Ureter (tissue), 1 donor: ENCODE measurements around the gene SLC24A4. TPM values are rescaled to one million over a fixed set of nuclear protein-coding genes. Genes with fewer than 3 reads are reported as not detected.

Source experiments
- DNase-seq: peaks from one replicate; pipeline ENCODE4 v3.0.0-alpha.2; 2020; ENCODE audit warnings: low spot score
- total RNA-seq: library from RNA; stranded (reverse); gene quantifications from one replicate; pipeline ENCODE4 v1.2.4, GENCODE V29; 2023
- donor health status: DM: yes; HTN: yes; CAD: no.

SLC24A4 gene
- total RNA-seq, 1 donor from 2014 or later = 0.75 TPM

DNA sequence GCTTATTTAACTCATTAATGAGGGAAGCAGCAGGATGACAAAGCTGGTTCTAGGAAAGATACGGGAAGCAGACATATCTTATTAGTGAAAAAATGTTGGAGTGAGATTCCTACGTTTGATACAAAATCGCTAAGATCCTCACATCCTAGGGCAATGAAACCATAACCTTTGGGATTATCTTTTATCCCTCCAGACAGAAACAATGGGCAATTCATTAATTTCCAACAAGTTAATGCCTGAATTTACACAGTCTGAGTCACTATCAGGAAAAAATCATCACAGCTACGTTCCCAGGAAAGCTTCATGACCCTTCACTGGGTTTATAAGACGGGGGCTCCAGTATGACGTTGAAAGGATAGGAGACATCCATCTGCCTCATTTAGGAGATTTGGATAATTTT, 45.0 kb downstream of the SLC24A4 start:
- DNase-seq = no peak

DNA sequence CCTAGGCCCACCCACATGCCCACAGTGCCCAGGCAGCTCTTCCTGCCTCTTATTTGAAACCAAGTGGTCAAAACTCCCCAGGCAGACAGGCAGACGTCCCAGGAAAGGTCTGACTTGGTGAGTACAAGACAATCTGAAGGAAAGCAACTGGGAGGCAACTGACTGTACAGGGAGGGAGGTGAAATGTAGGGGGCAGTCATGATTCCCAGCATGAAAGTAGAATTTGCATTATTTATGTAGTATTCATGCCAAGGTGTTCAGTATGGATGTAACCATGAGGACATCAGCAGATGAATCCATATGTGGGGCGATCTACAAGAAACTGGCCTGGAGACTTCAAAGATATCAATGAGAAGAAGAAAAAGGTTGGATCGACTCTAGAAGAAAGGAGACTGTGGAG, 46.1 kb downstream of the SLC24A4 start:
- DNase-seq = no peak

DNA sequence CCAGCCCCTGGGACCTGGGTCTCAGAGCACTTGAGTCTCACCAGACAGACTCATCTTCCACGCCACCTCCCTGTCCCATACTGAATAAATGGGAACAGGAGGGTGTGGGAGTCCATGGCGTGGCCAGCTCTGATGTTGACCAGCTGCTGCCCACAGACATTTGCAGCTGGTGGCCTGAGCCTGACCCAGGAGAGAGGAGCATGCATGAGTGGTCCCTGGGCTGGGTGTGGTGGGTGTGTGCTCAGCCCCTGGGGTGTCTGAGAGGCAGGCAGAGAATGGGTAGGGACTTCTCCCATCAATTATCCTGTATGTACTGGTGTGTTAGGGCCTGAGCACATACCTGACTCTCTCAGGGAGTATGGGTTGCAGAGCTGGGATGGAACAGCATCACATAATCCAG, 49.3 kb downstream of the SLC24A4 start:
- no peak for DNase-seq

DNA sequence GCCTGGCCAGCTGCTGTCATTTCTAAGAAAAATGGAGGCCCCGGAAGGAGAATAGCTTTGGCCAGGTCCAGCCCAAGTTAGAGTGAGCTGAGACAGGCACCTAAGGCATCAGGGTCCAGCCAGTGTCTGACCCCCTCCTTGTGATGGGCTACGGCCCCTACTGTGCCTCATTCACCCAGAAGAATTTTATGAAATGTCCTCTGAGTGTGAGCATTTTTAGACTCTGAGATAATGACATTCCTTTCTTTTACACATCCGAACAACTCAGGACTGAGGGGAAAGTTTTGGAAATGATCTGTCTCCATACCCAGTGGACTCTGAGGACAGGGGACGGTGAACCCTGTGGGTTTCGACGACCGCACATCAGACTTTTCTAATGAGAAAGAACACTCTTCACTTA, 50.4 kb downstream of the SLC24A4 start:
- no peak for DNase-seq

DNA sequence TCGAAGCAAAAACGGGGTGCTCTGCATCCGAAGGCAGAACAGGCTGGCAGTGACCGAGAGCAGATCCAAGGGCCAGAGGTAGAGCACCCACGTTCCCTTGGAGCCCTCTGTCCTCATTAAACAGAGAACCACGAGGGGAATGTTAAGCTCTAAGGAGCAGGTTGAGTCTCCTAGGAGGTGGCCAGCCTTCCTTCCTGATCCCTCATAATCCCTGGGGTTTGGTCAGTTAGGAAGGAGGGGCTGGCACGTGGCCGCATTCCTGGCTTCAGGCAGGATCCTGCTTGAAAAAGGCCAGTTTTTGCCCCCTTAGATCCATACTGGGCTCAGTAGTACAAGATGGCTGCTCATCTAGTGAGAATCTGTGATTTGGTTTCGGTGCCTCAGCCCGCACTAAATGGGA, 57.2 kb downstream of the SLC24A4 start:
- no peak for DNase-seq

DNA sequence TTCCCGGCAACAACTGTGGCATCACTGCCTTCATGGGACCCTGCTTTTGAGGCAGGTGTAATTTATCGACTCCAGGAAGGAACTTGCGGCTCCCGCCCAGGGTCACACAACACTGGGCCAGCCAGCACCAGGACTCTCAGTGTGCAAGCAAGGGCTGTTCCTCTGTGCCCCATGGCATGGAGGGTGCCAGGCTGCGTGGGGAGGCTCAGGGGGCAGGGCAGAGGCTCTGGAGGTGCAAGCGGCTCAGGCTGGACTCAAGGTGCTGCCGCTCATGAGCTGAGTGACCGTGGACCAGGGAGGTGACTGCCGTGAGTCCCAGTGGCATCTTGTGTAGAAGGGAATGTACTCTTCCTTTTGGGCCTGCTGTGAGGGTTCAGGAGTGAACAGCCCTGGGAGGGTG, 57.6 kb downstream of the SLC24A4 start:
- no peak for DNase-seq

DNA sequence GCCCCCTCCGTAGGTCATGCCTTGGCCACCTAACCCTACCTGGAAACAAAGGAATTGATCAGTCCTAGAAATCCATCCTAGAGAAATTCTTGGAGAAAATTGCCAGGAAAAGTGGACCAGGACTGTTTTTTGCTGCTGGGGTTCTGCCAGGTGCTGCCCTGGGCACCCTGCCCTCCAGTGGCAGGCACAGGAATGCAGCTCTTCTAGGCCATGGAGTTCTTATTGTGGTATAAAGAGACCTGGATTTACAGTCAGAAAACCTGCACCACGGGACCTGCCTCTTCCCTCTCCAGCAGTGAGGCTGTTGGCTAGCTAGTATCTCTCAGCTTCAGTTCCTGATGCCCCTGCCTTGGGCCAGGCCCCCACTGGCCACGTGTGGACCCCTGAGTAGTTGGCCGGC, 59.7 kb downstream of the SLC24A4 start:
- no peak for DNase-seq

DNA sequence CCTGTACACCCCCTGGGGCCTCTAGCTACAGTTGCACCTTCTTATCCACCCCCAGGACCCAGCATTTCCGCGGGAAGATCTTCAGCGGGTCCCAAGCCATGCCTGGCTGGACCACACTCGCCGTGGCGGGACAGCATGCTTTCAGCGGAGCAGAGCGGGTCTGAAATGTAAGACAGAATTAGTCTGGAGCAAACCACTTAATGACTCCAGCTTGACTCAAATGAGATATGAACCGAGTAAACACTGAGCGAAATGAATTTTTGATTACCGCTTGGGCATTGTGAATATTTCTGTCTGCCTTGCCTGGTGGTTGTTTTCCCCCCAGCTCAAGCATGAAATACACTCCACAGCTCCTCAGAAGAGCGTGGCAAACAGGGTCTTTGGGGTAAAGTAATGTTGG, 60.8 kb downstream of the SLC24A4 start:
- no peak for DNase-seq

DNA sequence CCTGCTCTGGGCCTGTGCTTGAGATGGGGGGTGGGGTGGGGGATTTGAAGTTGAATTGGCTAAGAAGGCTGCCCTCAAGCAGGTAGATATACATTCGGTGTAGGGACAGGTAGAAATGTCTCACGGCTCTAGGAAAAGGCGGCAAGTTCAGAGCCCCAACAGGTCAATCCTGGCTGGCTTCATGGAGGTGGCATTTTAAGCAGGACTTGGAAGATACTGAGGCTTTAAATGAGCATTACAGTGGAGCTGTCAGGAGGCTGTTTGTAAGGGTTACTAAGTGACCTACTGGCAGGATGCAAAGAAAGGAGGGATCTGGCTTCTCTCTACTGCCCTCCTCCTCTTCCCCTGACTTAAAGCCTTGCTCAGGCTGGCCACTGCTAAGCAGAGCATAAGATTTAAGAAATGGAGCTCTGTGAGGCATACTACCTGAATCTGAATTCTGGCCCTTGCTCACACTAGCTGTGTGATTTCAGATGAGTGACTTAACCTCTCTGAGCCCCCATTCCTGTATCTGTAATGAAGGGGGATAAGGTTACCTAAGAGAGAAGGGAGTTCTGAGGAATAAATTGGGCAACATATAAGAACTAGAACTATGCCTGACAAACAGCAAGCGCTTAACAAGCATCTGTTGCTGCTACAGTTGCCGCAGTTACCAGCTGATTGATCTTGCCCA, 61.6 kb downstream of the SLC24A4 start:
- no peak for DNase-seq

DNA sequence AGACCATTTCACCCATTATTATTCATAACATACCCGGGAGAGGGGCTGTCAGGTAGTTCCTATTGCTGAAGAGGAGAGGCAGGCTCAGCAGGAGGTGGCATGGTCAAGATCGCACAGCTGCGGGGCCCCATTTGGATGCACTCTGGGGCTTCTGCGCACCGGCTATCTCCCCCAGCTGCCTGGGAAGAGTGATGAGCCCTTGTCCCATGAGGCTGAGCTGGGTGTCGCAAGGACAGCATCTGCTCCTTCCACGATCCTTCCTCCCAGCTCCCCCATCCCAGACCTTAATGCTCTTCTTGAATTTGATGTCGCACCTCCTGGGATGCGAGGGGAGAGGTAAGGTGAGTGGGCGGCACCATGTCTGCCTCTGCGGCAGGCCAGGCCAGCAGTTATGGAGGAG, 62.6 kb downstream of the SLC24A4 start:
- DNase-seq = no peak

DNA sequence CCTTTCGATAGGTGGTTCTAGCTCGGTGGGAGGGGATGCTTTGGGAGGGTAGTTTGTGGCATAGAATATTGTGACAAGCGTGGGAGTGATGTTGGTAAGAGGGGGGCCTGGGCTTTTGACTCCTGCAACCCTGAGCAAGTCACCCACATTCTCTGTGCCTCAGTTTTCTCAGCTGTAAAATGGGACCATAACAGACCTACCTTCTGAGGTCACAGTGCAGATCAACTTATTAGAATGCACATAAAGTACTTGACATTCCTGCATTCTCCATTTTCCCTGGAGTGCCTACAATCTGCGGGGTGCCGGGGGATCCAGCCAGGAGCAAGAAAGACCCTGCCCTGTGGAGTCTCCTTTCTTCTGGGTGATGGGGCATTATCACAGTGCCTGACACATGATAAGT, 63.2 kb downstream of the SLC24A4 start:
- no peak for DNase-seq

DNA sequence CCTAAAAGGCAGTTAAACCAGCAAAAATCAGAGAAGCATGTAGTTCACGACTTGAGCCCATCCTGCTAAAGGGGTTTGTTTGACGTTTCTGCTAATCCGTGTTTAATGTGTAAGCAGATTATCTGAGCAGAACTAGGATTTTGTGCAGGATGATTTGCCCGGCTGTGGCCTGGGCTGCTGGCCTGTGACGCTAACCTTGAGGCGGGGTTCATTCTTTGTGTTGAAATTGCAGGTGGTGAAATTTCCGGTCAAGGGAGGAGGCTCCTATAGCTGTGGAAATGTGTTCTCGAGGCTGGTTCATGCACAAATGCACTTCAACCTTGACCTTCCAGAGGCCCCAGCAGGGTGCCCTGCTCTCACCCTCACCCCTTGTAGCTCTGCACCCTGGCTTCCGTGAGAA, 63.7 kb downstream of the SLC24A4 start:
- no peak for DNase-seq

DNA sequence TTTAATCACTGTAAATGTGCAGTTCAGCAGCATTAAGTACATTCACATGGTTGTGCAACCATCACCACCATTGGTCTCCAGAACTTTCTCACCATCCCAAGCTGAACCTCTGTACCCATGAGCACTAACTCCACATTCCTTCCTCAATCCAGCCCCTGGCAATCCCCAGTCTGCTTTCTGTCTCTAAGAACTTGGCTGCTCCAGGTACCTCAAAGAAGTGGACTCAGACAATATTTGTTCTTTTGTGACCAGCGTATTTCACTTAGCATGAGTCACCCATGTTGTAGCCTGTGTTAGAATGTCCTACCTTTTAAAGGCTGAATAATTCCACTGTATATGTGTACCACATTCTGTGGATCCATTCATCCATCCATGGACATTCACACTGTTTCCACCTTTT, 64.6 kb downstream of the SLC24A4 start:
- DNase-seq = no peak

DNA sequence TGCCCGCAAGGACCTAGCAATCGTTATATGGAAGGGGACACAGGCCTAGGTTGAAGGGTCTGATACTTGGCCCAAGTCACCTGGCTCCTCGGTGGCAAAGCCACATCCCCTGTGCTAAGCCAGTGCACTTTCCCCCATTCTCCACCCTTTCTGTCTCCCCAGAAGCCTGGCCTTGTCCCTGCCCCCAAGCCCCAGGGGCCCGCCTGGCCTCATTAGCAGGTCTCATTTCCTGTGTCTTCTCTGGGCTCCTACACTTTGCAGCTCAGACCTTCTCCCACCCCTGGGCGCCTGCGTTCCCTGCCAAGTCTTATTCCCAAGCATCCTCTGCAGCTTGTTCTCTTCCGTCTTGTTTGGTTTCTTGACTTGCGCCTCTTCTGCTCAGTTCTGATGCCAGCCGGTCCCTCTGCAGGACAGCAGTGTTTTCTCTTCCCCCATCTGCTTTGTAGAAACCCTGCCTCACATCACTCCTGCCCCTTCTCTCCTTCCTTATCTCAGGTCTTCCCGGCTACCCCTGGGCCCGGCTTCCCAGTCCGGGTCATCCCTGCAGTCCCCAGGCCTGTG, 66.7 kb downstream of the SLC24A4 start:
- DNase-seq = no peak

DNA sequence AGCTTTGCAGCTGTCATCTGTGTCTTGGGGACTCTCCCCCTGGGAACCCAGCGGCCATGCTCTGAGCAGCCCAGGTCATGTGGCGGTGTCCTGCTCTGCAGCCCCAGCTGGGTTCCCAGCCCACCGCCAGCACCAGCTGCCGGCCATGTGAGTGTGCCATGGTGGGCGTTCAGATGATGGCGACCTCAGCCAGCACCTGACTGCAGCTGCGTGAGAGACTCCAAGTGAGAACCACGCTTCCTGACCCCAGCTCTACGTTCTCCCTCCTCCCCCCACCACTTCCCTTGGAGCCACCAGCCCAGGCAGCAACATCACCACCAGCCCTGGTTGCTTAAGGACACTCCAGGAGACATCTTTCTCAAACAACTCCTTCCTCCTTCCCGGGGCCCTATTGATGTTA, 68.8 kb downstream of the SLC24A4 start:
- DNase-seq = no peak

DNA sequence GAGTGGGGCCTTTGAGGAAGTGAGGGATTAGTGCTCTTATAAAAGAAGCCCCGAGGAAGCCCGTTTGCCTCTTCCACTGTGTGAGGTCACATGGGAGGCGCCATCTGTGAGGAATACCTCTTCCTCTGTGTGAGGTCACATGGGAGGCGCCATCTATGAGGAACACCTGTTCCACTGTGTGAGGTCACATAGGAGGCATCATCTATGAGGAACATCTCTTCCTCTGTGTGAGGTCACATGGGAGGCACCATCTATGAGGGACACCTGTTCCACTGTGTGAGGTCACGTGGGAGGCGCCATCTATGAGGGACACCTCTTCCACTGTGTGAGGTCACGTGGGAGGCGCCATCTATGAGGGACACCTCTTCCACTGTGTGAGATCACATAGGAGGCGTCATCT, 69.7 kb downstream of the SLC24A4 start:
- DNase-seq = no peak

DNA sequence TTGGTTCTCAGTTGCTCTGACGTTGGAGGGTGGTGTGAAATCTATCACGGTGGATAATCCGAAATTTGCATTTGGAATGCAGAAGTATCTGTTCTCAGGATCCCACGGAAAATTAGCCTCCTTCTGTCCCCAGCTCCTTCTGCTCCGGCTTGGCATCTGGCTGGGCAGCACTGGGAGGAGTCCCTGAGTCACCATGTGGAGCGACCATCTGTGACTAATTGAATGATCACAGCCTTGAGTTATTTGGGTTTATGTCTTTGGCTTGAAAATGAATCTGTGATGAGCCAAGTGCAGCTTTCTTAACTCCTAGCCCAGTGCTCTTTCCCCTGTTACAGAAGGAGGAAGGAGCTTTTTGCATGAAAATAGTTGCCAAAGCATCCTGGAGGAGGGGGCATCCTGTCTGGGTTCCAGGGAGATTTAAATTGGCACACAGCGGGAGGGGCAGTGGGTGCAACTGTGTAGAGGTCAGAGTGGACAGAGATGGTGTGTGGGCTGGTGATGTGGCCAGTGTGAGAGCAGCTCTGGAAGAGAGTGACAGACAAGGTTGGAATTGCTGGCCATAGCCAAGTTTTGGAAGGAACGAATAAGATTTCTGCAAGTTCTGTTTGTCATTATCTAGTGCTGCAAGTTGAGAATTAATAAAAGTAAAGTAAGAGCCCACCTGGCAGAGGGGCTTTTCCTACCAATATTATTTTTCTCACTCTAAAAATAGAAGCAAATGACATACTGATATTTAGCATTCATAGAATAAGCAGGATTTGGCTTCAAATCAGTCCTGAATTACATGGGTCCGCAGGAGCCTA, 74.4 kb downstream of the SLC24A4 start:
- DNase-seq = no peak

DNA sequence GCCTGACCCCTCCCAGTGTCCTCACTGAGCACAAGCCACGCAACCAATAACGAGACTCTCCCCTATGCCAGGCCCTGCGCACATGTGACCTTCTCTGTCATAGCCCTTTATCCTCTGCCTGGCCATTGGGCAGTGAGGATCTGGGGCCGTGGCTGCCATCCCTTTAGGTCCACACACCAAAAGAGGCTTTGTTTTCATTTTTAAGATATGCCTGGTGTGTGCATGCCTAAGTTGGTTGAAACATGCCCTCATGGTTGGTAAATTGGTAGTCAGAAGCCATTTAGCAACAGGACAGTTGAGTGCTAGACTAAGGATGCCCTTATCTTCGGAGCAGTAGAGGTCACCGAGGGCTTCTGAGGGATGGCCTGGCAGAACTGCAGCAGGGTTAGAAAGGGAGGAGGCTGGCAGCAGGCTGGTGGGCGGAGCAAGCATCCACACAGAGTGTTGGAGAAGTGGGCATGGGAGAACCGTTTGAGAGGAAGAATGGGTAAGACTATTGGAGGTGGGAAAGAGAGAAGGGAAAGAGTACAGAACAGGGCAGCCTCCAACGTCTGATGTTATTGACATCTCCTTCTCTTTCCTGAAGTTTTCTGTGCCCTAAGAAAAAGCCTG, 75.1 kb downstream of the SLC24A4 start:
- no peak for DNase-seq

DNA sequence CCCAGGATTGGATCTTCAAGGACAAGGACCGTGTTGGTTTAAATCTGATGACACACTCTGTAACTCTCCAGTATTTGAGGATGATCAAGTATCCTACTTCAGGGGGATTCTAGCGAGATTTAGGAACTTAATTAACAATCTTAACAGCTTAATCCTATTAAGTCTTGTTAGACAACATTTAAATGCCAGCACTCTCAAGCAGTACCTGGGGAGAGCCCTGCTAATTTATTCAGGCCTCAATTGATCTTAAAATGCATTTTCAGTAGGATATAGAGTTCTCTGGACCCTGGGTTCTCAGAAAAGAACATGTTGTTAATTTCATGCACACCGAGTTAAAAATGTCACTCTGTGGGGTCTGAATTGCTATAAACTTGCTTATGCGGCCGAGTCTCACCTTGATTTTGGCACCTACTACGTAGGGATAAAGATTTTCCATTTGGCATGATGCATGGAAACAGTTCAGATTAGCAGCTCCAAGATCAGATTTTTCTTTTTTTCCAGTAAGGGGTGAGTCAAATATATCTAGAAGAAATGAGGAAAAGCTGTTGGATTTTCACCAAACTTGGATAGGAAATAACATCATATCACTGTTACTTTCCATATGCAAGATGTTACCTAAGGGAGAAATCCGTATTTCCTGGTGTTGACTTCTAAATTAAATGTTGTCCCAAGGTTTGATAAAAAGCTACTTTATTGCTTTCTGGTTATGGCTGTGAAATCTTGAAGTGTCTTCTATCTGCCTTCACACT, 76.1 kb downstream of the SLC24A4 start:
- DNase-seq = no peak

DNA sequence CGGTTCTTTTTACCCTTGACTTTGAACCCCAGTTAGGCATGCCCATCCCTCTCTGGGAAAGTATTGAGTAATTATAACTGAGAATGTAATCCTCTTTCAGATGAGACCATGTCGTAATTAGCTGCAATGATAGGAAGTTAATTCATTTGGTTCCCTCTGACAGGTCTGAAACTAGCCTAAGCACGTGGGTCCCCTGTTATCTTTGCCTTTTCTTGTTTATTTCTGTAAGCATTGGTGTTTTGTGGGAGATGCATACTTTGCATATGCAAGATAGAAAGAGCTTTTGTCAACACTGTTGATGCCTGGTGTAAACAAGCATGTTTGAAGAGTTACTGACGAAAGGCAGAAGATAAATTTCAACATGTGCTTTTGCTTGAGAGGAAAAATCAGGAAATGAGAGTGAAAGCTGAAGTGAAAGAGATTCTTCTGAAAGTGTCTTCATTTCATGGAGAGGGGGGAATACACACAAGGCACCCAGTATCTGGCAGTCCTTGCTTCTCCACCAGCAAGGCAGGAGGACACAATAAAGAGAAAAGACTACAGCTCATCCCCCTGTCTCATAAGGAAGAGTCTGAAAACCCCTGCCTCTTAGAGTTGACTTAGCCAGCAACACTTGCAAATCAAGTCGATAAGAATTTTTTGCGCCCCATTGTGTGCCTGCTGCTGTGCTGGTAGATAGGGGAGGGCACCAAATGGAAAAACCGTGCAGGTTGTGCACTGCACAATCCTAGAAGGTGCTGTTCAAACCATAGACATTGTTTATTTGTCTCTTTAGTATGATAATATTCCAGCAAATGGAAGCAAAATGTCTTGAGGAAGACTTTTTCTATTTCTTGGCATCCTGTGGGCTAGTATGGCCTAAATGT, 77.8 kb downstream of the SLC24A4 start:
- no peak for DNase-seq

DNA sequence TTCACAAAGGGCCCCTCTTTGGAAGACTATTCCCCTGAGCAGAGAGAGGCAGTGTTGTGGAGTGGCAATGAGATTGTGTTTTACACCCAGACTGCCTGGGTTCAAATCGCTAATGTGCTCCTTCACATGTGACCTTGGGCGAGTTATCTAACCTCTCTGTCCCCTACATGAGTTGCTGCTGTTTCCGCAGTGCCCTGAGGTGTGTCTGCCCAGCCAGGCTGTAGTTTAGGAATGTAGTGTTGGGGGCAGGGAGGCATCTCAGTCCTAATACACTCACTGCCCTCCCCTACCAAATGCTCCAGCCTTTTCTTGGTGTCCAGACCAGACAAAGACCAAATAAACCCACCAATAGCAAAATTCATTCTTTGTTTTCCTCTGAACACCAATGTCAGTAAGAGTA, 78.6 kb downstream of the SLC24A4 start:
- DNase-seq = no peak
